Fibroblast of lung (primary cell): ENCODE data around the gene SPEG. TPM values are rescaled to one million over a fixed set of nuclear protein-coding genes. Genes with fewer than 3 reads are reported as not detected.

Source experiments
- DNase-seq, 2 donors: peaks; one replicate each; pipeline versions ENCODE4 v3.0.0 to v3.0.0-alpha.2; 2010; ENCODE audit warnings: low read depth in 2 of 2
- H2AFZ ChIP-seq: 2 replicates; pipeline ENCODE4 v1.5.1; 2012; ENCODE audit warnings: low read length, control low read depth, inconsistent platforms
- H3K27ac ChIP-seq: 2 replicates; pipeline ENCODE4 v1.5.1; 2011; ENCODE audit warnings: low read length, control low read depth; ENCODE audit not compliant: insufficient read depth
- H3K27me3 ChIP-seq: 2 replicates; pipeline ENCODE4 v1.5.1; 2011; ENCODE audit warnings: mild to moderate bottlenecking, low read length; ENCODE audit not compliant: control insufficient read depth, insufficient read depth
- H3K36me3 ChIP-seq: 2 replicates; pipeline ENCODE4 v1.5.1; 2011; ENCODE audit warnings: low read length; ENCODE audit not compliant: control insufficient read depth, insufficient read depth
- H3K4me1 ChIP-seq: 2 replicates; pipeline ENCODE4 v1.5.1; 2011; ENCODE audit warnings: low read length; ENCODE audit not compliant: control insufficient read depth, insufficient read depth; ENCODE audit errors: extremely low read depth
- H3K4me2 ChIP-seq: 2 replicates; pipeline ENCODE4 v1.5.1; 2011; ENCODE audit warnings: low read length, control low read depth; ENCODE audit not compliant: insufficient read depth; ENCODE audit errors: extremely low read depth
- H3K4me3 ChIP-seq, 4 experiments: fragments of 200-600 bp in 1 of 4; sonication (generic) in 1 of 4; replicated peaks in 1 of 4; 2 replicates each; pipeline ENCODE4 v1.5.1; 2011 to 2016; ENCODE audit warnings: low read length in 4 of 4, low read depth in 3 of 4, mild to moderate bottlenecking in 3 of 4, control low read depth in 2 of 4, inconsistent platforms in 1 of 4, mixed read lengths in 1 of 4; ENCODE audit not compliant: insufficient read depth in 1 of 4; ENCODE audit errors: control extremely low read depth in 1 of 4
- H3K79me2 ChIP-seq: 2 replicates; pipeline ENCODE4 v1.5.1; 2012; ENCODE audit warnings: mild to moderate bottlenecking, low read length, inconsistent platforms; ENCODE audit not compliant: control insufficient read depth, insufficient read depth
- H3K9ac ChIP-seq: 2 replicates; pipeline ENCODE4 v1.5.1; 2011; ENCODE audit warnings: mild to moderate bottlenecking, low read length, control low read depth; ENCODE audit not compliant: insufficient read depth
- H3K9me3 ChIP-seq: 2 replicates; pipeline ENCODE4 v1.5.1; 2012; ENCODE audit warnings: low read depth, low read length; ENCODE audit not compliant: control insufficient read depth, insufficient read depth
- H4K20me1 ChIP-seq: 2 replicates; pipeline ENCODE4 v1.5.1; 2011; ENCODE audit warnings: low read length; ENCODE audit not compliant: control insufficient read depth, insufficient read depth; ENCODE audit errors: extremely low read depth
- CTCF ChIP-seq, 2 donors: IDR thresholded peaks in 1 of 2; conservative IDR thresholded peaks in 1 of 2; 1 replicate in 1 of 2; 2 replicates in 1 of 2; pipeline ENCODE4 v1.5.1; 2011 to 2012; ENCODE audit warnings: low read length in 2 of 2, control low read depth in 1 of 2, inconsistent platforms in 1 of 2, low read depth in 1 of 2, mild to moderate bottlenecking in 1 of 2
- EZH2 ChIP-seq: IDR thresholded peaks from 2 replicates; pipeline ENCODE4 v1.5.1; 2012; ENCODE audit warnings: low read length, control low read depth, mild to moderate bottlenecking; ENCODE audit errors: missing control alignments
- polyA plus RNA-seq, 2 donors: library from polyadenylated mRNA; depleted of rRNA in 1 of 2; stranded (reverse) in 1 of 2; unstranded in 1 of 2; fragments of >200 nt; gene quantifications; 2 replicates each; pipeline ENCODE4 v1.2.1, GENCODE V29; 2011 to 2012; ENCODE audit warnings: missing spikeins in 1 of 2
- total RNA-seq: library from RNA; depleted of rRNA; stranded (reverse); fragments of >200 nt; gene quantifications from 2 replicates; pipeline ENCODE4 v1.2.1, GENCODE V29; 2014

The SPEG gene
- total and polyA plus RNA-seq, 2 donors (not counting 1 experiment from before 2014, with no cell fraction given), result 9.5 to 20.1 TPM

GRCh38 chr2:219490186-219490585, 55.5 kb downstream of the SPEG start:
- H3K4me1 ChIP-seq, result no peaks in the 10 kb centered on the region
- no peaks in the 10 kb centered on the region for H4K20me1 ChIP-seq
- H3K4me2 ChIP-seq, result no peak overlapping the region
- no peak overlapping the region for H3K27ac ChIP-seq
- TF ChIP-seq EZH2 (no peak), CTCF (conservative IDR thresholded peaks at IDR 0.05 in 1 of 2, IDR thresholded peaks at IDR 0.05 in 1 of 2; ENCODE audit: low read depth in 1 of 2, low read length in 2 of 2) (peak in 1 of 2 donors; percentile 15)
- peaks cover 25% of the 10 kb centered on the region for H3K27me3 ChIP-seq
- no peaks in the 10 kb centered on the region for H3K79me2 ChIP-seq
- no peak for DNase-seq
- H3K9ac ChIP-seq, result no peak overlapping the region
- H2AFZ ChIP-seq, result no peak overlapping the region
- no peak overlapping the region for H3K4me3 ChIP-seq
- no peaks in the 10 kb centered on the region for H3K36me3 ChIP-seq
- H3K9me3 ChIP-seq, result no peaks in the 10 kb centered on the region

- Histone ChIP-seq H3K79me2 (no peaks in the 10 kb centered on the region), H3K4me3 (no peak overlapping the region), H3K27me3 (peaks cover 22% of the 10 kb centered on the region), H2AFZ (no peak overlapping the region), H3K36me3 (no peaks in the 10 kb centered on the region), H3K9ac (no peak overlapping the region), H3K27ac (no peak overlapping the region), H3K4me1 (no peaks in the 10 kb centered on the region), H3K9me3 (no peaks in the 10 kb centered on the region), H4K20me1 (no peaks in the 10 kb centered on the region), H3K4me2 (no peak overlapping the region)
- TF ChIP-seq EZH2 (no peak), CTCF (conservative IDR thresholded peaks at IDR 0.05 in 1 of 2, IDR thresholded peaks at IDR 0.05 in 1 of 2; ENCODE audit: low read depth in 1 of 2, low read length in 2 of 2) (no peak)
- no peak for DNase-seq
Measured at GRCh38 chr2:219490600-219491130, 56.0 kb downstream of the SPEG start.

GRCh38 chr2:219491278-219491963, 56.8 kb downstream of the SPEG start:
- no peaks in the 10 kb centered on the region for H4K20me1 ChIP-seq
- H3K4me1 ChIP-seq, result no peaks in the 10 kb centered on the region
- no peak for TF ChIP-seq CTCF (conservative IDR thresholded peaks at IDR 0.05 in 1 of 2, IDR thresholded peaks at IDR 0.05 in 1 of 2; ENCODE audit: low read depth in 1 of 2, low read length in 2 of 2)
- TF ChIP-seq EZH2, result no peak
- H3K4me3 ChIP-seq, result no peak overlapping the region
- H3K4me2 ChIP-seq, result no peak overlapping the region
- H3K36me3 ChIP-seq, result no peaks in the 10 kb centered on the region
- no peak overlapping the region for H3K27ac ChIP-seq
- H2AFZ ChIP-seq, result no peak overlapping the region
- peaks cover 17% of the 10 kb centered on the region for H3K27me3 ChIP-seq
- no peak for DNase-seq
- H3K79me2 ChIP-seq, result no peaks in the 10 kb centered on the region
- H3K9ac ChIP-seq, result no peak overlapping the region
- no peaks in the 10 kb centered on the region for H3K9me3 ChIP-seq
